HuH-7.5 (cell line): ENCODE results near the gene TCF25.
"Not testable (repeated sequence)": the region's sequence is repeated elsewhere in the genome, so short reads cannot be mapped to it uniquely, and the experiment has no call there.

Source experiments
- DNase-seq: peaks from one replicate; pipeline ENCODE4 v3.0.0; 2011; ENCODE audit warnings: low spot score

The TCF25 gene

GRCh38 chr16:89919535-89920406, 46.4 kb downstream of the TCF25 start:
- DNase-seq = no peak

DNA sequence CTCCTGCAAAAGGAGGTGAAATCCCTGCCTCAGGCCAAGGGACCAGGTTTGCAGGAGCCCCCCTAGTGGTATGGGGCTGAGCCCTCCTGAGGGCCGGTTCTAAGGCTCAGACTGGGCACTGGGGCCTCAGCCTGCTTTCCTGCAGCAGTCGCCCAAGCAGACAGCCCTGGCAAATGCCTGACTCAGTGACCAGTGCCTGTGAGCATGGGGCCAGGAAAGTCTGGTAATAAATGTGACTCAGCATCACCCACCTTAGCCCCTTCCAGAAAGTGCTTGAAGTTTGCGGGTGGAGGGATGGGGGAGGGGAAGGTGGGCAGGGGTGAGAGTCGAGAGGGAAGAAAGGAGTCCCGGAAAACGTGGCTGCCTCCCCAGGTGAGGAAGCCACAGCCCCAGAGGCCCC, 47.3 kb downstream of the TCF25 start:
- DNase-seq = peak; percentile 10

GRCh38 chr16:89921131-89921701, 47.8 kb downstream of the TCF25 start:
- peak; percentile 35 for DNase-seq

- peak; percentile 92 for DNase-seq
Measured at GRCh38 chr16:89921702-89922476, 48.5 kb downstream of the TCF25 start.

- DNase-seq = peak; percentile 78
Measured at GRCh38 chr16:89922477-89922883, 49.1 kb downstream of the TCF25 start.

GRCh38 chr16:89922884-89923639, 49.7 kb downstream of the TCF25 start, which contains the start of gene TUBB3:
Gene TUBB3, plus strand, starts transcription at chr16:89923342. Its CDS starts 60 bp downstream, at chr16:89923402.
- peak; percentile 100 for DNase-seq

GRCh38 chr16:89923640-89924296, 50.4 kb downstream of the TCF25 start:
- DNase-seq = peak; percentile 63

- peak; percentile 68 for DNase-seq
Measured at GRCh38 chr16:89924297-89924924, 51.0 kb downstream of the TCF25 start.

DNA sequence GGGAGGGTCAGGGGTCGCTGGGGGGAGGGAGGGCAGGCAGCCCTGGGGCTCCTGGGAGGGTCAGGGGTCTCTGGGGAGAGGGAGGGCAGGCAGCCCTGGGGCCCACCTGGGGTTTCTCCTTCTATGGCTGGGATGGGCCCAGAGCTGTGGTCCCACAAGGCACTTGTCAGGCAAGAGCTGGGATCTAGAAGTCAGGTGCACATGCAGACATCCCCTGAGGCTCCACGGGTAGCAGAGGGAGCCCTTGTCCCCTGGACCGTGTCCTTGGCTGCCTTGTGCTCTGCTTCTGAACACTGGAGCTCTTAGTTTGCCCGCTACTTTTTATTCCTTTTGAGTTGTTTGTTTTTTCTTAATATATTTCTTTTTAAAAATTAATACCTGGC, 51.5 kb downstream of the TCF25 start:
- DNase-seq = peak; percentile 38

GRCh38 chr16:89925596-89926079, 52.2 kb downstream of the TCF25 start:
- peak; percentile 64 for DNase-seq

- no peak for DNase-seq
Measured at GRCh38 chr16:89931305-89931896, 58.0 kb downstream of the TCF25 start.

GRCh38 chr16:89931964-89932363, 58.6 kb downstream of the TCF25 start:
- DNase-seq = no peak

DNA sequence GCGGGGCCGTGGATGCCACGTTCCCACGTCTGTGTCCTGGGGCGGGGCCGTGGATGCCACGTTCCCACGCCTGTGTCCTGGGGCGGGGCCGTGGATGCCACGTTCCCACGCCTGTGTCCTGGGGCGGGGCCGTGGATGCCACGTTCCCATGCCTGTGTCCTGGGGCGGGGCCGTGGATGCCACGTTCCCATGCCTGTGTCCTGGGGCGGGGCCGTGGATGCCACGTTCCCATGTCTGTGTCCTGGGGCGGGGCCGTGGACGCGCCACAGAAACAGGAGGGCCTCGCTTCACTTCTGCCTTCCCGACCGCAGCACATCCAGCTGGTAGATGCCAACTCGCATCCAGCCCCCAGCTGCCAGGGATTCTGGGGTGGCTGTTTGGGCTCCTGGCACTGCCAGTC, 60.6 kb downstream of the TCF25 start:
- not testable (repeated sequence) for DNase-seq

DNA sequence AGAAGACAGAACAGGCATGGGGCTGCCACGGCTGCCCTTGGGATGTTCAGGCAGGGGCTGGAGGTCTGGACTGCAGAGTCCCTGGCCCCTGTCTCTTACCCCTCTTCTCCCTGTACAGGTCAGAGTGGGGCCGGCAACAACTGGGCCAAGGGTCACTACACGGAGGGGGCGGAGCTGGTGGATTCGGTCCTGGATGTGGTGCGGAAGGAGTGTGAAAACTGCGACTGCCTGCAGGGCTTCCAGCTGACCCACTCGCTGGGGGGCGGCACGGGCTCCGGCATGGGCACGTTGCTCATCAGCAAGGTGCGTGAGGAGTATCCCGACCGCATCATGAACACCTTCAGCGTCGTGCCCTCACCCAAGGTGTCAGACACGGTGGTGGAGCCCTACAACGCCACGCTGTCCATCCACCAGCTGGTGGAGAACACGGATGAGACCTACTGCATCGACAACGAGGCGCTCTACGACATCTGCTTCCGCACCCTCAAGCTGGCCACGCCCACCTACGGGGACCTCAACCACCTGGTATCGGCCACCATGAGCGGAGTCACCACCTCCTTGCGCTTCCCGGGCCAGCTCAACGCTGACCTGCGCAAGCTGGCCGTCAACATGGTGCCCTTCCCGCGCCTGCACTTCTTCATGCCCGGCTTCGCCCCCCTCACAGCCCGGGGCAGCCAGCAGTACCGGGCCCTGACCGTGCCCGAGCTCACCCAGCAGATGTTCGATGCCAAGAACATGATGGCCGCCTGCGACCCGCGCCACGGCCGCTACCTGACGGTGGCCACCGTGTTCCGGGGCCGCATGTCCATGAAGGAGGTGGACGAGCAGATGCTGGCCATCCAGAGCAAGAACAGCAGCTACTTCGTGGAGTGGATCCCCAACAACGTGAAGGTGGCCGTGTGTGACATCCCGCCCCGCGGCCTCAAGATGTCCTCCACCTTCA, 61.5 kb downstream of the TCF25 start:
- no peak for DNase-seq

- DNase-seq = not testable (repeated sequence)
Measured at GRCh38 chr16:89935620-89936019, 62.2 kb downstream of the TCF25 start.

DNA sequence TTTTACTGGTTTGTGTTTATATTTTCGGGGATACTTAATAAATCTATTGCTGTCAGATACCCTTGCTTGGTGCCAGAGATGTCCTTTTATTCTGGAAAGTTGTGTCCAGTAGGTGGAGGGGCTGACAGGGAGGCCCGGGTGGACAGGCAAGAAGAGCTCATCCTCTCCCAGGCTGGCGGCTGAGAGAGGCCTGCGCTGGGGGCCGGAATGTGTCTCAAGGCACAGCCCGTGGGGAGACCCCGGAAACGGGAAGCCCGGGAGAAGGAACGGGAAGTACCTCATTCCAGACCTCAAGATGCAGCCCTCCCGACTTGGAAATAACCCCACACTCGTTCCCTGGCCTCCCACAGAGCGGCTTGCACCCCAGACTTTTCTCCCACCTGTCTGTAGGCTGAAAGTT, 62.6 kb downstream of the TCF25 start:
- no peak for DNase-seq

DNA sequence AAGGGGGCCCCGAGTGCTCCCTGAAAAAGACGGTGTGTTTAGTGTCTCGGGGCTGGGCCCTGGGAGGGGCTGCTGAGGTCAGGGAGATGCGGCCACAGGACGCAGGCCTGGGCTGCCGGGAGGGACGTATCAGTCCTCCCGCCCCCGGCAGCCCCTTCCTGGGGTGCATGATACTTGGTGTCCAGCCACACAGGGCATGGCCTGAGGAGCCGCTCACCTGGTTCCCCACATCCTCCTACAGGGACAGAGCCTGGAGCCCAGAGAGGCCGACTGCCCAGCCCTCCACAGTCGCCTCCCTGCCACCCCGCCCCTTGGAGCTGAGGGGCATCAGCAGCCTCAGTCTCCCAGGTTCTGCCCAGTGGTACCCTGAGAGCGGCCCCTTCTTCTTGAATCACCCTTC, 63.1 kb downstream of the TCF25 start:
- no peak for DNase-seq

DNA sequence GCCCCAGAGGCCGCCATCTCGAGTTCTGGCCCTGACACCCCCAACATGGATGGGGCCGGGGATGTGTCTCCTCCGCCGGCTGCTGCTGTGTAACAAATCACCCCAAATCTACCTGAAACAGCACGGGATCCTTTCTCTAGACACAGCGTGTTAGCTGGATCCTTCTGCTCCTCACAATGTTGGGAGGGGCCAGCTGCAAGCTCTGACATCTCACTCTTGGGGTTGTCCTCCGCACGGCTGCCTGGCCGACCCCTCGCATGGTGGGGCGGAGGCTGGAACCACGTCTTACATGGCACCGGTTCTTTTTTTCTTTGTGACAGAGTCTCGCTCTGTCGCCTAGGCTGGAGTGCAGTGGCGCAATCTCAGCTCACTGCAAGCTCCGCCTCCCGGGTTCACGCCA, 63.6 kb downstream of the TCF25 start:
- DNase-seq = no peak

GRCh38 chr16:89938175-89938885, 64.9 kb downstream of the TCF25 start:
- no peak for DNase-seq
